HepG2 (cell line): Measurements from ENCODE around the gene RFC2. TPM values are rescaled to one million over a fixed set of nuclear protein-coding genes. Genes with fewer than 3 reads are reported as not detected.

Source experiments
- ADNP ChIP-seq: sonication (generic); formaldehyde crosslinking; IDR thresholded peaks from 2 replicates; pipeline ENCODE4 v1.4.0; 2020; ENCODE audit warnings: missing genetic modification reagents
- ARNTL ChIP-seq: sonication (generic); formaldehyde crosslinking; IDR thresholded peaks from 2 replicates; pipeline ENCODE4 v1.4.0; 2020; ENCODE audit warnings: mild to moderate bottlenecking, missing genetic modification reagents
- BCL6 ChIP-seq: IDR thresholded peaks from 2 replicates; pipeline ENCODE4 v1.6.1; 2016; ENCODE audit warnings: missing genetic modification reagents, missing compliant biosample characterization
- BHLHE40 ChIP-seq: IDR thresholded peaks from 2 replicates; pipeline ENCODE4 v1.6.1; 2011; ENCODE audit warnings: low read length, improper control_type of control experiment
- CEBPG ChIP-seq: IDR thresholded peaks from 2 replicates; pipeline ENCODE4 v1.6.1; 2016
- FOSL2 ChIP-seq: sonication (generic); formaldehyde crosslinking; IDR thresholded peaks from 2 replicates; pipeline ENCODE4 v1.4.0; 2020; ENCODE audit warnings: missing genetic modification reagents
- KAT8 ChIP-seq: IDR thresholded peaks from 2 replicates; pipeline ENCODE4 v1.6.1; 2016; ENCODE audit warnings: missing genetic modification reagents, missing compliant biosample characterization
- KDM2A ChIP-seq: sonication (generic); formaldehyde crosslinking; IDR thresholded peaks from 2 replicates; pipeline ENCODE4 v1.4.0; 2020; ENCODE audit warnings: low read depth, missing genetic modification reagents, borderline replicate concordance
- KDM4B ChIP-seq: sonication (generic); formaldehyde crosslinking; IDR thresholded peaks from 2 replicates; pipeline ENCODE4 v1.4.0; 2020; ENCODE audit warnings: missing genetic modification reagents
- MAZ ChIP-seq, 2 experiments: sonication (generic) in 1 of 2; formaldehyde crosslinking in 1 of 2; IDR thresholded peaks; 2 replicates each; pipeline versions ENCODE4 v1.5.0 to v1.6.1; 2012 to 2020; ENCODE audit warnings: low read depth in 2 of 2, mild to moderate bottlenecking in 2 of 2, borderline replicate concordance in 1 of 2, improper control_type of control experiment in 1 of 2, low read length in 1 of 2, missing genetic modification reagents in 1 of 2, moderate library complexity in 1 of 2
- MED1 ChIP-seq: sonication (generic); formaldehyde crosslinking; IDR thresholded peaks from 2 replicates; pipeline ENCODE4 v1.4.0; 2020; ENCODE audit warnings: missing genetic modification reagents
- MEIS2 ChIP-seq: sonication (generic); formaldehyde crosslinking; IDR thresholded peaks from 2 replicates; pipeline ENCODE4 v1.9.0; 2021; ENCODE audit warnings: mild to moderate bottlenecking, missing genetic modification reagents
- NR2F1 ChIP-seq, 2 experiments: fragments of 450-650 bp in 1 of 2; formaldehyde crosslinking in 1 of 2; IDR thresholded peaks; 2 replicates each; pipeline versions ENCODE4 v1.5.0 to v1.6.1; 2016 to 2020; ENCODE audit warnings: mild to moderate bottlenecking in 1 of 2, missing compliant biosample characterization in 1 of 2, missing genetic modification reagents in 1 of 2, moderate library complexity in 1 of 2
- PCBP2 ChIP-seq: fragments of 200-400 bp; formaldehyde crosslinking; optimal IDR thresholded peaks from 2 replicates; pipeline ENCODE3; 2018; ENCODE audit warnings: low read length, low read depth; ENCODE audit not compliant: poor library complexity, severe bottlenecking
- POLR2G ChIP-seq: fragments of 200-400 bp; formaldehyde crosslinking; IDR thresholded peaks from 2 replicates; pipeline ENCODE4 v1.6.1; 2018; ENCODE audit warnings: mild to moderate bottlenecking, low read depth, low read length, moderate library complexity
- RARA ChIP-seq: IDR thresholded peaks from 2 replicates; pipeline ENCODE4 v1.6.1; 2016; ENCODE audit warnings: missing genetic modification reagents, missing compliant biosample characterization
- RNF2 ChIP-seq: fragments of 450-650 bp; conservative IDR thresholded peaks from 2 replicates; pipeline ENCODE4 v1.6.1; 2016; ENCODE audit warnings: low read depth
- SALL1 ChIP-seq: sonication (generic); formaldehyde crosslinking; IDR thresholded peaks from 2 replicates; pipeline ENCODE4 v1.8.0; 2022; ENCODE audit warnings: mild to moderate bottlenecking, missing genetic modification reagents
- TEAD3 ChIP-seq: optimal IDR thresholded peaks from 2 replicates; pipeline ENCODE3; 2016; ENCODE audit warnings: borderline replicate concordance
- XRCC5 ChIP-seq: fragments of 200-400 bp; formaldehyde crosslinking; optimal IDR thresholded peaks from 2 replicates; pipeline ENCODE3; 2017; ENCODE audit warnings: mild to moderate bottlenecking, low read length
- ZNF142 ChIP-seq: sonication (generic); formaldehyde crosslinking; IDR thresholded peaks from 2 replicates; pipeline ENCODE4 v1.4.0; 2020; ENCODE audit warnings: missing genetic modification reagents
- ZNF230 ChIP-seq: sonication (generic); formaldehyde crosslinking; IDR thresholded peaks from 2 replicates; pipeline ENCODE4 v1.4.0; 2020; ENCODE audit warnings: mild to moderate bottlenecking, missing genetic modification reagents
- ZNF331 ChIP-seq: sonication (generic); formaldehyde crosslinking; IDR thresholded peaks from 2 replicates; pipeline ENCODE4 v1.4.0; 2020; ENCODE audit warnings: missing genetic modification reagents
- ZNF343 ChIP-seq: sonication (generic); formaldehyde crosslinking; IDR thresholded peaks from 2 replicates; pipeline ENCODE4 v1.4.0; 2020; ENCODE audit warnings: mild to moderate bottlenecking, missing genetic modification reagents
- polyA plus RNA-seq, 8 experiments: library from polyadenylated mRNA; depleted of rRNA in 3 of 8; stranded (reverse) in 7 of 8; unstranded in 1 of 8; fragments of >200 nt; fragmentation: Illumina TruSeq in 4 of 8; extraction: Trizol in 4 of 8; gene quantifications; 2 replicates each; pipeline versions ENCODE4 v1.2.1 to v1.2.3, GENCODE V29; 2011 to 2016; ENCODE audit warnings: low read depth in 4 of 8, missing spikeins in 1 of 8, mixed read lengths in 1 of 8; ENCODE audit not compliant: insufficient read depth in 1 of 8
- total RNA-seq, 5 experiments: library from RNA; depleted of rRNA; stranded (reverse); fragments of >200 nt; fragmentation: Illumina TruSeq; extraction: Trizol; gene quantifications; 2 replicates each; pipeline ENCODE4 v1.2.3, GENCODE V29; 2016; ENCODE audit warnings: low read depth in 1 of 5
- TF ChIP-seq, protein P1 (sequence below): sonication (generic); formaldehyde crosslinking; IDR thresholded peaks from 2 replicates; pipeline ENCODE4 v1.5.0; 2020; ENCODE audit warnings: missing genetic modification reagents

The RFC2 gene
- total and polyA plus RNA-seq, 2 of the 13 experiments (the other 11 are each of a cell fraction or from before 2014, with no cell fraction given) = 14.6 to 43.5 TPM

GRCh38 chr7:74275401-74275881, 21.2 kb upstream of the RFC2 start (continued):
- TF ChIP-seq XRCC5 = peak; percentile 51
- TF ChIP-seq, protein P1, sequence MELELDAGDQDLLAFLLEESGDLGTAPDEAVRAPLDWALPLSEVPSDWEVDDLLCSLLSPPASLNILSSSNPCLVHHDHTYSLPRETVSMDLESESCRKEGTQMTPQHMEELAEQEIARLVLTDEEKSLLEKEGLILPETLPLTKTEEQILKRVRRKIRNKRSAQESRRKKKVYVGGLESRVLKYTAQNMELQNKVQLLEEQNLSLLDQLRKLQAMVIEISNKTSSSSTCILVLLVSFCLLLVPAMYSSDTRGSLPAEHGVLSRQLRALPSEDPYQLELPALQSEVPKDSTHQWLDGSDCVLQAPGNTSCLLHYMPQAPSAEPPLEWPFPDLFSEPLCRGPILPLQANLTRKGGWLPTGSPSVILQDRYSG (CRISPR knock-in tag) = no peak
- peak; percentile 45; the same call in 1 of the 2 replicates for TF ChIP-seq FOSL2
- TF ChIP-seq ARNTL (CRISPR knock-in tag) = peak; percentile 42; the same call in 1 of the 2 replicates
- no peak for TF ChIP-seq ZNF343 (CRISPR knock-in tag)
- 0 out of 2 replicates have a peak, but pooled peaks have one; percentile 39 for TF ChIP-seq ZNF230 (CRISPR knock-in tag)
- TF ChIP-seq ZNF142 (CRISPR knock-in tag) = peak; percentile 97
- TF ChIP-seq PCBP2 = no peak
- TF ChIP-seq KAT8 (CRISPR knock-in tag) = 0 out of 2 replicates have a peak, but pooled peaks have one; percentile 35
- no peak for TF ChIP-seq RNF2
- TF ChIP-seq RARA (CRISPR knock-in tag) = 0 out of 2 replicates have a peak, but pooled peaks have one; percentile 10
- TF ChIP-seq ZNF331 = peak; percentile 48; the same call in 1 of the 2 replicates
- 0 out of 2 replicates have a peak, but pooled peaks have one; percentile 61 for TF ChIP-seq KDM4B (CRISPR knock-in tag)
- TF ChIP-seq SALL1 = peak; percentile 53; the same call in 1 of the 2 replicates
- no peak for TF ChIP-seq POLR2G
- TF ChIP-seq NR2F1 (CRISPR knock-in tag; IDR thresholded peaks at IDR 0.05) = 0 out of 4 replicates have a peak, but pooled peaks of 1 of the 2 experiments have one; percentile 29
- 0 out of 2 replicates have a peak, but pooled peaks have one; percentile 47 for TF ChIP-seq ADNP
- TF ChIP-seq KDM2A = peak; percentile 50; the same call in 1 of the 2 replicates
- peak; percentile 89 for TF ChIP-seq BHLHE40
- no peak for TF ChIP-seq MAZ (IDR thresholded peaks at IDR 0.05; ENCODE audit: borderline replicate concordance, low read depth, low read length)
- no peak for TF ChIP-seq MAZ (CRISPR knock-in tag; IDR thresholded peaks at IDR 0.05; ENCODE audit: low read depth)
- TF ChIP-seq MEIS2 (CRISPR knock-in tag) = 0 out of 2 replicates have a peak, but pooled peaks have one; percentile 19
- TF ChIP-seq BCL6 (CRISPR knock-in tag) = 0 out of 2 replicates have a peak, but pooled peaks have one; percentile 39
- 0 out of 2 replicates have a peak, but pooled peaks have one; percentile 8 for TF ChIP-seq CEBPG (CRISPR knock-in tag)
- TF ChIP-seq MED1 (CRISPR knock-in tag) = 0 out of 2 replicates have a peak, but pooled peaks have one; percentile 21
- peak; percentile 76 for TF ChIP-seq TEAD3 (CRISPR knock-in tag)
